ENCODE data around the gene PLCB1. TPM values are rescaled to one million over a fixed set of nuclear protein-coding genes. Genes with fewer than 3 reads are reported as not detected.

The PLCB1 gene
- total RNA-seq, 2 donors from 2014 or later, result 8.5 to 10.9 TPM

DNA sequence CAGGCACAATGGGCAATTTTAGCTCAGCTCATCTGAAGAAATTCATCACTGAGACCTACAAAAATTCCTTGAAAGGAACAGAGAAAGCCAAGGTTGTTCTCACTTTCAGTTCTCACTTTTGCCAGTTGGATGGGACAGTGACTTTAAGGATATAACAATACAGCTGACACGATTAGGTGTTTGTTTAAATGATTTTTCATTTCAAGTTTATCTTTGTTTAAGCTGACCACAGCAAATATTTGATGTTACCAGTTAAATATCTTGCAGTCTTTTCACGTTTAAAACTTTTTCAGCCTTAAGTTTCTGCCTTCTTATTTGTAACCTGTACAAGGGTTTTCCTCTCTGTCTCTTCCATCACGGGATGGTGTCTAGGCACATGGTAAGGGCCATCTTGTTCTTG is 93.6 kb downstream of the PLCB1 start:
- DNase-seq (no peak), ATAC-seq (no peak)
- intact Hi-C loops (cut with DNase I, micrococcal nuclease), result no loop called here

DNA sequence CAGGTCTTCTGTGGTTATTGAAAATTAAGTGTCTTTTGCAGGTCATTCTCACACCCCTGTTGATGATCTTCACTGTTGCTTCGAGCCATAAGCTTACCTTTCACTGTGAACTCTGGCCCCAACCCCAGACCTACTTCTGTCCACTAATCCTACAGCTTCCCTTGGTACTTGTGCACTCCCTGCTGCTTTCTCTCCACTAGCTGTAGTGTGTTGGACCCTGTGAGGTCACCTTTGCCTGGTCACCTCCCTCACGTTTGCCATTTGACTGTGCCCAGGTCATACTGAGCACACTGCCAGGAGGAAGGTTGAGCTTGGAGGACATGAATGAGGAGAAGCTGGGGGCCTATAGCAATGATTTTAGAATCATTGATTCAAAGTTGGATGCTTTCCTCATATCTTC is 94.0 kb downstream of the PLCB1 start:
- DNase-seq (no peak), ATAC-seq (no peak)
- intact Hi-C loops (cut with DNase I, micrococcal nuclease), result no loop called here

DNA sequence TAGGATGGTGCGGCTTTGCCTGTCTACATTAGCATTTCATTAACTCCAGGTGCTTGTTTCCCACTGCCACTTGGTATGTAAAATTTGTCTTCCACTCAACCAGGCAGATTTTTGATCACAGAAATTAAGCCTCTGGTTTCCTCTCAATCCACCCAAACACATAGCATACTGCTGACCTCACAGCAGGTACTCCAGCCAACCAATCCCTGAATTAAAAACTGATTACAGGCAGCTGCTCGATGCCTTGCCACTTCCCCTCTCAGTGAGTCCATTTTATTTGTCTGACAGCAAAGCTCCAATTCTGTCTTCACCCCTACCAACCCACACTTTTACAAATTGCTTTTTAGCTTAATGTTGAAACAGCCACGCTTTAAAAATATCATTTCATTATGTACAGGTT is 95.2 kb downstream of the PLCB1 start:
- intact Hi-C loops (cut with DNase I, micrococcal nuclease), result no loop called here
- no peak for DNase-seq
- no peak for ATAC-seq

DNA sequence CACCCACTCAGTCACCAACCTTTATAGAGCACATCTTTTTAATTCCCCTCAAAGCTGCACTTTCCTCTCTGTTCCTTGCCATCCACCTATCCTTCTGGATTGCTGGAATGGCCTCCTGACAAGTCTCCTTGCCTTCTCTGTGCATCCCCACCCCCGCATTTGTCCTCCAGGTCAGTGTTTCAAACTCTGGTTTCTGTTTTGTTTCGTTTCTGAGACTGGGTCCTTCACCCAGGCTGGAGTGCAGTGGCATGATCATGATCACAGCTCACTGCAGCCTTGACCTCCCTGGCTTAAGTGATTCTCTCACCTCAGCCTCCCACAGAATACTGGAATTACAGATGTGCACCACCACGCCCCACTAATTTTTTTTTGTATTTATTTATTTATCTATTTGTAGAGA is 96.2 kb downstream of the PLCB1 start:
- intact Hi-C loops (cut with DNase I, micrococcal nuclease), result no loop called here
- no peak for ATAC-seq
- no peak for DNase-seq

DNA sequence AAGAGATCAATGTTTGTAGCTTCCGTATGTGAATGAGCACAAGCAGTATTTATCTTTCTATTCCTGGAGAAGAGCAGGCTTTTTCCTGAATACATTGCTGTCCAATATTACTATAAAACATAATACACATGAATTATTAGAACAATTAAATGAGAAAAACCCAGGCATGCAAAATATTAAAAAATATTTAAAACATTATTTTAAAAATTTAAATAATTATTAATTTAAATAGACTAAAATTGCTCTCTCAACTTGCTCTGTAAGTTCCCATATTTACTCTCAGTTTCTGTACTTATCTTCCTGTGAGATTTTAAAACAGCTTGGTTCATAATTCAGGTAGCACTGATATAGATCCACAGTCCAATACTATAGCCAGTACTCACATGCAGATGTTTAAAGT is 97.0 kb downstream of the PLCB1 start:
- no peak for ATAC-seq
- no peak for DNase-seq
- intact Hi-C loops (cut with DNase I, micrococcal nuclease), result no loop called here

DNA sequence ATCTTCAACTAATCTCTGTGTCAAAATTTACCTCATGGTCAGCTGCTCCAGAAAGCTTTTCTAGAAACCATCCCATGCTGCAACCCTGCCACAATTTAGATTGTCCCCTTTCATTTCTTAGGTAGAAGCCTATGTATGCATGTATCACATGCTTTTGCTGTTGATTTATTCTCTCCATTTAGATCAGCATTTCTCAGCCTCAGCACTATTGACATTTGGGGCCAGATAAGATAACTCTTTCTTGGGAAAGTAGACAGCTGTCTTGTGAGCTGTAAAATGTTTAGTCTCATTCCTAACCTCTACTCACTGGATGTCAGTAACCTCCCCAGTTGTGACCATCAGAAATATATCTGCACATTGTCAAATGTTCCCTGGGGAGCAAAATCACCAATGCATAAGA is 99.0 kb downstream of the PLCB1 start:
- ATAC-seq (no peak), DNase-seq (no peak)
- intact Hi-C loops (cut with DNase I, micrococcal nuclease), result no loop called here

DNA sequence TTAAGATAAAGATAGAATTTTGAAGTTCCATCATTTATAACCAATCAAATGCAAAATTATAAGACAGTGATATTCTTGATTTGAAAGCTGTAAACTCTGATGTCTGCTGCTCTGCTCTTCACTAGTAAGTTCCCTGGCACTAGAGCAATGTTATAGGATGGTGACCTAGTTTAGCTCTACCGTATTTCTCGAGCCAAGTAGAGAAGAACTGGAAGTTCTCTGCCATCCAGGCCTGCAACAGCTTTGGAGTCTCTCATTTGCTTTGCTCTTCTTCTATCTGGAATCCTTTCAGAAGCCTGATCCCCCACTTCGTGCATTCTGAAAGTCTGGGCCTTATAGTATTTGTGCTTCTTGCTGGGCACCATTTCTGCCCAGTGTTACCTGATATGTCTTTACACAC is 100.3 kb downstream of the PLCB1 start:
- intact Hi-C loops (cut with DNase I, micrococcal nuclease), result no loop called here
- ATAC-seq (no peak), DNase-seq (no peak)

DNA sequence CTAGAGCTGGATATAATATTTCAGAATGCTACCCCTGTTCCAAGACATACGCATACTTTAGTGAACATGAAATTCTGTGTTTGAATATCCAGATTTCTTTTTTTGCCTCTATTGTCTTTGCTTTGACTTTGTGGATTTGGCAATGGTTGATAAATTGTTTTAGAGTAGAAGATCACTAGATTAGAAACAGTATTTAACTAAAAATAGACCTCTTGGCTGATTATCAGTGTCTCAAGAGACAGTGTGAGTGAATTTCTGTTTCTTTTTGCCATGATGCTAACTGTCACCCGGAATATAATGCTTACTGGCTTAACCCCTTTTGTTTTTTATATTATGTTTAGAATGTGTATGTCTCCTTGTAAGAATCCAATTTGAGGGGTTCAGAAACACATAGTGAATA is 102.5 kb downstream of the PLCB1 start:
- ATAC-seq (no peak), DNase-seq (no peak)
- intact Hi-C loops (cut with DNase I, micrococcal nuclease), result no loop called here

DNA sequence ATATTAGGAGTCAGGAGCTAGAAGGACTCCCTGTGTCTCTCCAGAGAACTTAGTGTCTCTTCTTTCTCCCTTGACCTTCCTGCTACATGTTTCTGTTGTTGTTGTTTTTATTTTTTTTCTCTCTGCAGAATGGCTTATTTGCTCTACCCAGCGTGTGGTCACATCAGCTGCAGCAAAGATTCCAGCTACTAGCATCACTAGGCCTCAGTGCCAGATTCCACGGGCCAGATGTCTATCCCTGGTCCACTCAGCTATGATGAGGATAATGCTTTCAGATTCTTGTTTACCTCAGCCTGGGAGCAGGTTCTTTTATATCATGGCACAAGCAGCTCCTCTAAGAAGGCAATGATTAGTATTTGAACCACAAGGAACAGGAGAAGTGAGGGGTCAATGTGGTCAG is 110.0 kb downstream of the PLCB1 start:
- ATAC-seq (no peak), DNase-seq (no peak)
- intact Hi-C loops (cut with DNase I, micrococcal nuclease), result no loop called here

DNA sequence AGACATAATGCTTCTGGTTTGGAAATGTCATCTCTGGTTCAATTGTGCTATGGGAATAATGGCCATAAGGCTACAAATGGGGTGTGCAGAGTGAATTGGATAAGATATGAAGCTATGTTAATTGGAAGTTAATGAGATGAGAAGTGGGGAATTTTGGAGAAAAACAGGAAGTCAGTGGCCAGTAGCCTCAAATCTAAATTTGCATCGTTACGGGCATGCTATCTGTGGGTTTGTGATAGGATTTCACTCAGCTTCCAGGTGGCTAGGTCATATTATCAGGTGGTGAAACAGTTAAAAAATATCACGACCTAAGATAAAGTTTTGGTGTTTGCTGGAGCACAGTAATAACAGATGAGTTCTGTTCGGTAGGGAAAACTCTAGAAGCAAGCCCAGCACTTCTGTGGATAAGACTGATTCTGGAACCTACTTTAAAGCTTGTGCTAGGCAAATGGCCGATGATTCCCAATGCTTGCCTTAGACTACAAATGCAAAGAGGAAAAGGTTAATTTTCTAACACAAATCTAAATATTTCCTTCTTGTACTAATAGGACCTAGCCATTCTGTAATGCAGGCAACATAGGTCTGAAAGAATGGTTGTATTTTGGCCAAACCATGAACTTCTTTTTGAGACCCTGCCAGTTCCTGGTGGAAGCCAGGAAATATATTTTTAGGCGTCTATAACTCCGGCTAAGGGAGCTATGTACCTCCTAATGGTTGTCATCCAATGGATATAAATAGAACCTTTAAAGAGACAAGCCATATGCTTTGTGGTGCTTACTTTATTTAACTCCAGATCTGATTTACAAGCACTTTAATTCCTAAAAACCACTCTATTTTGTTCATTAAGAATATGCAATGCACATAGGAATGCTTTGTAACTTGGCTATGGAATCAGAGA is 111.0 kb downstream of the PLCB1 start:
- intact Hi-C loops (cut with DNase I, micrococcal nuclease), result no loop called here
- DNase-seq (no peak), ATAC-seq (no peak)

DNA sequence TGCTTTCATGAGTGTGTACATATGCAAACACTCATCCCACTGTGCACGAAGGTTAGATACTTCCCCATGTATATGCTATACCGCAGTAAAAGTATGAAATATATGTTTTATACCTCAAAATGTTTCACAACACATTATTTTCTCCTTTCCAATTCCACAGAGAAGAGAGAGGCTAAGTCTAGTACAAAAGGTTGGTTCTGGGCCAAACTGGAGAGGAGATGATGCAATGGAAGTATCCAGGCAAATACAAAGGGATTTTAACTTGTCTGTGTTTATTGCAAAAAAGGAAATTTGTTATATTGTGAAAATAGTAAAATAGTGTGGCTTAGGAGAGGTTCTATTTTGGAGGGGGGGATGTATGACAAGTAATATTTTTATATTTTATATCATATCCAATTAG is 112.6 kb downstream of the PLCB1 start:
- no peak for DNase-seq
- no peak for ATAC-seq
- intact Hi-C loops (cut with DNase I, micrococcal nuclease), result no loop called here

DNA sequence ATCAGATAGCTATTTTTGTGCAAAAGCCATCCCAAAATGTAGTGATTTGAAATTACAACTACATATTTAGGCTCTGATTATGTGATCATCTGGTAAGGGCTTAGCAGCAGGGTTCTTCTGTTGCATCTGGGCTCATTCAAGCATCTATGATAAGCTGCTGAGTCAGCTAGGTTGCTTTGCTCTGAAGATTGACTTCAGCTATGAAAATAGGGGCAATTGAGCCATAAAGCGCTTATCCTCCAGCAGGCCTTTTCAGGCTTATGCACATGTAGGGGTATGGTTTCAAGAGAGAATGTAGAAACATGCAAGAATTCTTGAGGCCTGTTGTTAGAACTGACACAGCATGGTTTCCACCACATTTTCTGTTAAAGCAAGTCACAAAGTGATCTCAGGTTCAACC is 114.1 kb downstream of the PLCB1 start:
- DNase-seq, result no peak
- intact Hi-C loops (cut with DNase I, micrococcal nuclease), result no loop called here
- ATAC-seq, result no peak

DNA sequence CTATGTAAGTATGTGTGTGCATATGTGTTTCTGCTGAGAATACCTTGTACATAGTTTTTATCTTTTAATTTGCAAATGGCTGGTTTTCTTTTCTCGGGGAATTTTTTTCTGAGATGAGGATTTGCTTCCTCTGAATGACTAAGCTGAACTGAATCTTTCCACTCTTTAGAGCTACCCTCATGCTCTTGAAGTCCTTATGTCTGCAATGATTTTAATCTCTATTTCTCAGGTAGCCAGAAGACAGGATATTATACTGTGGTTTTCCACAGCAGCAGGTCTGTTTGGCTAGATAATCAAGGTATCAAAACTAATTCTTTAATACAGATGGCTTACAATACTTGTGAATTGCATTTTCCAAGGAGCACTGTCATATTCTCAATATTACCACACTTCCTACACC is 114.7 kb downstream of the PLCB1 start:
- intact Hi-C loops (cut with DNase I, micrococcal nuclease), result no loop called here
- ATAC-seq (no peak), DNase-seq (no peak)

DNA sequence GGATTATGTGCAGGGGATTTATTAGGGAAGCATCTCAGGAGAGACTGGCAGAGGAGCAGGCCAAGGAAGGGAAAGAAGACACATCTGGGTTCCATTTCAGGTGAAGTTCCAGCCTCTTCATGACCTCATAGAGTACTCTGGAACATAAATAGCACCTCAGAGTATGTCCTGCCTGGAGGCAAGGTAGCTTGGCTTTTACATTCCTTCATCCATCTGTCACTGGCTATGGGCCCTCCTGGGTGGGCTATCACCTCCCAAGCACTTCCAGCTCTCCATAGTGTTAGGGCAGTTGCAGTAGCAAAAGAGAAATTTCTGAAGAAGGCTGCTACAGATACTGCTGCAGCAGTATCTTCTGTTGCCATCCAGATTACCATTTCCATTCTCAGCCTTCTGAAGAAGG is 116.0 kb downstream of the PLCB1 start:
- intact Hi-C loops (cut with DNase I, micrococcal nuclease), result no loop called here
- no peak for ATAC-seq
- no peak for DNase-seq

DNA sequence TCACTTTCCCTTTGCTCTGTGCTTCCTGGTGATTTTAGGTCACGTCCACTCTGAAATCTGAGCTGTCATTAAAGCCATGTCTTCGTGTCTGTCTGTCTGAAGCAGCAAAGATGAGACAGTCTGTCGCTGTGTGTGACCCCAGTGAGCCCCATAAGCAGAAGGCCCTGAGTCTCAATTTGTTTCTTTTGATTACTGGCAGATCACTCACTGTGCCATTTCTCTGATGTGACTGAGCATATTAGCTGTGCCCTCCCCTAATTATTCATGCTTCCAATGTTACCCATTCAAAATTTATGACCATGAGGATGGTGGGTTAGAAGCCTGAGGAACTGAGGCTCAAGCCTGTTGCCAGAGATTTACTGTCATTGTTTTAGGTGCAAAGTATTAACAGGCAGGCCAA is 117.6 kb downstream of the PLCB1 start:
- ATAC-seq (no peak), DNase-seq (no peak)
- intact Hi-C loops (cut with DNase I, micrococcal nuclease), result no loop called here

DNA sequence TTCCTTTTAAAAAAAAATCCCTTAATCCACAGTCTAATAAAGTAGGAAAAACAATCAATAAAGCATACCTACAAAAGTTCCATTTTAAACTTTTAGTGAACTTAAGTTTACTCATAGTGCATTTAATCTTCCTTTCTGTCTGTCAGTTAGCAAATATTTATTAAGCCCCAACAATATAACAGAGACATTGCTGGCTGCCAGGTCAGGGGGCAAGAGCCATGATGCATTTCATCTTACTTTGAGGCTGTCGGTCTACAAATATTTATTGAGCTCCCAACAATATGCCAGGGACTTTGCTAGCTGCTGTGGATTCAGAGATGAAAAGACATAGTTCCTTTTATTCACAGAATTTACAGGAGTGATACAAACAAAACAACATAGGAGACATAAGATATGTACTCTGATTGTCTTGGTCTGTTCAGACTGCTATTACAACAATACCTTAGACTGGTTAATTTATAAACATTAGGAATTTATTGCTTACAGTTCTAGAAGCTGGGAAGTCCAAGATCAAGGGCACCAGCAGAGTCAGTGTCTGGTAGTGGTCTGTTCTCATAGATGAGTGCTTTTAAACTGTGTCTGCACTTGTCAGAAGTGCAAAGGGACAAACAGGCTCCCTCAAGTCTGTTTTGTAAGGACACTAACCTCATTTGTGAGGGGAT is 118.6 kb downstream of the PLCB1 start:
- DNase-seq (no peak), ATAC-seq (no peak)
- intact Hi-C loops (cut with DNase I, micrococcal nuclease), result no loop called here

DNA sequence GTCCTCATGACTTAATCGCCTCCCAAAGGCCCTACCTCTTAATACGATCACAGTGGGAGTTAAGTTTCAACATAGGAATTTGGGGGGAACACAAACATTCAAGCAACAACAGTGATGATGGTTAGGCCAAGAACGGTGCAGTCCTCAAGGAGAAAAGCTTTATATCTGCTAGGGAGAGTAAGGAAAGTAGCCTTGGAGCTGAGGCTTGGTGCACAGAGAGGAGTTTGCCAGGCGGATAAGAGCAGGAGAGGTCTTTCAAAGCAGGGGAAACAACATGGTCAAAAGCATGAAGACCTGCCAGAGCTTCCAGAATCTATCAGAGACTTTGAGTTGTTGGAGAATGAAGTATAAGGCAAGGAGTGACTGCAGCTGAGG is 119.1 kb downstream of the PLCB1 start:
- intact Hi-C loops (cut with DNase I, micrococcal nuclease), result no loop called here
- no peak for ATAC-seq

DNA sequence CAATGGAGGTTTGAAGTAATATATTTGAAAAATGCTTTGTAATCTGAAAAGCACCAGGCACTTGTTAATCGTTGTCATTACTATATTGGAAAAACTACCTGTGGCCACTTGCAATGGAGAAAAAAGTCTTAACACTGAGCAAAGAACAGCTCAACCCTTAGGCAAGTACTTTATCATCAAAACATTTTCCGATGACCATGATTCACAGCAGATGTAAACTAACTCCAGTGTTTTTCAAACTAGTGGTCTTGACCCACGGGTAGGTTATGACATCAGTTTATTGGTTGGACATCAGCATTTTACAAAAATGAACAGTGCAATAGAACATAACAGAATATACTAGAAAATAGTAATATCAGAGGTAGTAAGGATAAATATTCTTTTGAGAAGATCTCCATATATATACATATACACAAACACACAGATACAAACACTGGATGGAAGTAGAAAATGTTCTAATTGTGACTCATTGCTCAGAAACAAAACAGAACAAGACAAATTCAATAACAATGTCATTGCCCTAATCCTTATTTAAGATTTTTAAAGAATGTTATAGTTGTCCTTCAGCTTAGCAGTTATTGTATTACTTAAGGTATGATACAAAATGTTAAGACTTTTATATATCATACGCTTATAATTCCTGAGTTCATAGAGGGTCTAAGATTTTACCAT is 123.0 kb downstream of the PLCB1 start:
- intact Hi-C loops (cut with DNase I, micrococcal nuclease), result no loop called here
- ATAC-seq (no peak), DNase-seq (no peak)

More for the DNA sequence above, 119.1 kb downstream of the PLCB1 start:
- DNase-seq, result no peak

DNA sequence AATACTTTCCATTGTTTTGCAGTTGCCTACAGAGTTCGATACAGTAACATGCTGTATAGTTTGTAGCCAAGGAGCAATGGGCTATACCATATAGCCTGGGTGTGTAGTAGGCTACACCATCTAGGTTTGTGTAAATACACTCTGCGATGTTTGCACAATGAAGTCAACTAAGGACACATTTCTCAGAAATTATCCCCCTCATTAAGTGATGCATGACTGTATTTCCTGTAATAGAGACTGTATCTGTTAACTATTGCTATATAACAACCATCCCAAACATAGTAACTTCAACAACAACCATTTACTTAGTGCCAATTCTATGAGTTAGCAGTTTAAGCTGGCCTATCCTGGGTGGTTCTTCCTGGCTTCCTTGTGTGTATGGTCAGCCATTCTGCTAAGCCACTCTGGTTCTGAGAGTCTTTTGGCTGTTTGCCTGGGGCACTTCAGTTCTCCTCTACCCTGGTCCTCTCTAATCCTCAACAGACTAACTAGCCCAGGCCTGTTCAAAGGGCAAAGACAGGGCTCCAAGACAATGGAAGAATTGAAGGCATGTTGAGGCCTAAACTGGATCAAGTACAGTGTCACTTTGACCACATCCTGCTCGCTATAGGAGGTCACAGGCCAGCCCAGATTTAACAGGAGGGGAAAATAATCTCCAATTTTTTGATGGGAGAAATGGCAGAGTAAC is 124.0 kb downstream of the PLCB1 start:
- ATAC-seq (no peak), DNase-seq (no peak)
- intact Hi-C loops (cut with DNase I, micrococcal nuclease), result no loop called here

DNA sequence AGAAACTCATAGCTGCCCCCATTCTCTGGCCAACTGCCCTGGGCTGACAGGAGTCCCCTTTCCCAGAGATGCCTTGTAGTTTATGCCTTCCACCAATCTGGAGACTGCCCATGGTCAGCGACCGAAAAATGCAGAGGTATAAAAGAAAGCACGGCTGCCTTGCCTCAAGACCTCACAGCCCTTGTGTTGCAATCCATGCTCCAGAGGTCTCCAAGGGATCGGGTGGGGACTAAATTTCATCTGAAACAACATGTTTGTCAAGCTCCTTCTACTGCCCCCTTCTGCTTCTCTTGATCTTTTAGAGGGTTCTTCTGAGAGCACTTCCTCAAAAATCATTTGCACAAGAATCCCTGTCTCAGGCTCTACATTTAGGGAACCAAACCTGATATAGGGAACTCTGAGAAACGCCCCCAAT is 128.8 kb downstream of the PLCB1 start:
- intact Hi-C loops (cut with DNase I, micrococcal nuclease), result no loop called here
- ATAC-seq (no peak), DNase-seq (no peak)
